Retinal pigment epithelial cell (primary cell): ENCODE measurements around the gene SIPA1L3.
A peak's percentile ranks its signal among the peaks of the same experiment; 100 is the strongest.

Experiments used
- DNase-seq: peaks from one replicate; pipeline ENCODE4 v3.0.0-alpha.2; 2010; ENCODE audit warnings: low read depth
- H3K4me3 ChIP-seq: 2 replicates; pipeline ENCODE4 v1.5.1; 2011; ENCODE audit warnings: mild to moderate bottlenecking, low read length, control low read depth, moderate library complexity
- TF ChIP-seq, protein P1 (sequence below): conservative IDR thresholded peaks from 2 replicates; pipeline ENCODE4 v1.5.1; 2011; ENCODE audit warnings: low read depth, low read length, control low read depth, inconsistent platforms

SIPA1L3 gene

DNA sequence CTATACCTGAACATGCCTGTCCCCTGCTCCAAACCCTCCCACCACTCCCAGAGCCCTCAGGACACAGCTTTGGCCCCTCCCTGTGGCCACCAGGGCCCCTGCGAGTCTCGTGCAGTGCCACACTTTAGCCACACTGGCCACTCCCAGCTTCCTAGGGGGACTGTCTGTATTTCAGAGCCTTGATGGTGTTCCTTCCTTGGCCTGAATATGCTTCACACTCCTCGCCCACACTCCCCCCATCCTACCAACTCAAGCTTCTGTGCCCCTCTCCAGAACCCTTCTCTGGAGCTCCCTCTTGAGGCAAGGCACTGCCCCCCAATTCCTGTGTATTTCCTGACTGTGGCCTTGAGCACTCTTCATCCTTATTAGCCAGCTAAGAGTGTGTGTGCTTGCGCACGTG lies 236.8 kb downstream of the SIPA1L3 start:
- H3K4me3 ChIP-seq = no peak overlapping the region
- DNase-seq = no peak
- TF ChIP-seq, protein P1, sequence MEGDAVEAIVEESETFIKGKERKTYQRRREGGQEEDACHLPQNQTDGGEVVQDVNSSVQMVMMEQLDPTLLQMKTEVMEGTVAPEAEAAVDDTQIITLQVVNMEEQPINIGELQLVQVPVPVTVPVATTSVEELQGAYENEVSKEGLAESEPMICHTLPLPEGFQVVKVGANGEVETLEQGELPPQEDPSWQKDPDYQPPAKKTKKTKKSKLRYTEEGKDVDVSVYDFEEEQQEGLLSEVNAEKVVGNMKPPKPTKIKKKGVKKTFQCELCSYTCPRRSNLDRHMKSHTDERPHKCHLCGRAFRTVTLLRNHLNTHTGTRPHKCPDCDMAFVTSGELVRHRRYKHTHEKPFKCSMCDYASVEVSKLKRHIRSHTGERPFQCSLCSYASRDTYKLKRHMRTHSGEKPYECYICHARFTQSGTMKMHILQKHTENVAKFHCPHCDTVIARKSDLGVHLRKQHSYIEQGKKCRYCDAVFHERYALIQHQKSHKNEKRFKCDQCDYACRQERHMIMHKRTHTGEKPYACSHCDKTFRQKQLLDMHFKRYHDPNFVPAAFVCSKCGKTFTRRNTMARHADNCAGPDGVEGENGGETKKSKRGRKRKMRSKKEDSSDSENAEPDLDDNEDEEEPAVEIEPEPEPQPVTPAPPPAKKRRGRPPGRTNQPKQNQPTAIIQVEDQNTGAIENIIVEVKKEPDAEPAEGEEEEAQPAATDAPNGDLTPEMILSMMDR = peak; percentile 33

GRCh38 chr19:38144667-38145066 lies 237.7 kb downstream of the SIPA1L3 start:
- H3K4me3 ChIP-seq = no peak overlapping the region
- DNase-seq = no peak
- TF ChIP-seq, protein P1 = no peak

- no peak overlapping the region for H3K4me3 ChIP-seq
- TF ChIP-seq, protein P1 = no peak
- DNase-seq = no peak
Measured at GRCh38 chr19:38145623-38146022, 238.6 kb downstream of the SIPA1L3 start.

- DNase-seq = no peak
- TF ChIP-seq, protein P1 = no peak
- no peak overlapping the region for H3K4me3 ChIP-seq
Measured at GRCh38 chr19:38148337-38148736, 241.3 kb downstream of the SIPA1L3 start.

DNA sequence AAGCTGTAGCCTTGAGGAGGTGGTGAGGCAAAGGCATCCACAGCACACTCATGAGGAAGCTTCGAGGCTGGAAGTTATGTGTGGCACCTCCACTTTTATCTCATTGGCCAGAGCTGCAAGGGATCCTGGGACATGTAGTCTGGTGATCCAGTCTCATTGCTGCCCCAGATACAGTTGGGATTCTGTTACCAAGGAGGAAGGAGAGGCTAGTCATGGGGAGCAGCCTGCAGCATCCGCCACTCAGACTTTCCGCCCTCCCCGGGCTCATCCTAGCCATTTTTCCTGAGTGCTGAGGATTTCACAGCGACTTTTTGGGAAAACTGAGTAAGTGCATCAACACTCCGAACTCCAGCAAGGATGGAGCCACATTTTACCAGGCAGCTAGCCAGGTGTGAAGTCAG lies 242.7 kb downstream of the SIPA1L3 start:
- TF ChIP-seq, protein P1 = no peak
- no peak overlapping the region for H3K4me3 ChIP-seq
- DNase-seq = no peak

DNA sequence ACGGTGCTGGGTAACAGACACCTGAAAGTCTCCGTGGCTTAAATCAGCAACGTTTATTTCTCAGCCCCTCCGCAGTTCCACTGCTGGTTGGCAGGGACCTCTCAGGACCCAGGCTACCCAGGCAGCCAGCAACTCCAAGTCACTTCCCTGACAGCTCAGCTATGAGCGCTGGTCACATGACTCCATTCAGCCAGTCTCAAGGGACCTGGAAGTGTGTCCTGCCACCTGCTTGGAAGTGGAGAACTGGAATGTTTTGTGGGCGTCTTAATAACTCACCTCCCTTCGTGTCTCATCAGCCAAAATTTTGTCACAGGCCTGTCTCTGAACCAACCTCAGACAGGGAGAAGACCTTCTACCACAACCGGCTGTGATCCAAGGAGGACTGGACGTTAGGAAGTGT lies 244.2 kb downstream of the SIPA1L3 start:
- DNase-seq = no peak
- no peak overlapping the region for H3K4me3 ChIP-seq
- TF ChIP-seq, protein P1 = no peak

- no peak overlapping the region for H3K4me3 ChIP-seq
- DNase-seq = no peak
- TF ChIP-seq, protein P1 = no peak
Measured at GRCh38 chr19:38152461-38153379, 245.7 kb downstream of the SIPA1L3 start.
